ENCODE results near the gene EPHA1. TPM values are rescaled to one million over a fixed set of nuclear protein-coding genes. Genes with fewer than 3 reads are reported as not detected.
A peak's percentile ranks its signal among the peaks of the same experiment; 100 is the strongest.

EPHA1 gene
- total and polyA plus RNA-seq, 12 donors, result 0.12 to 0.73 (median 0.39) TPM; not detected in 9

DNA sequence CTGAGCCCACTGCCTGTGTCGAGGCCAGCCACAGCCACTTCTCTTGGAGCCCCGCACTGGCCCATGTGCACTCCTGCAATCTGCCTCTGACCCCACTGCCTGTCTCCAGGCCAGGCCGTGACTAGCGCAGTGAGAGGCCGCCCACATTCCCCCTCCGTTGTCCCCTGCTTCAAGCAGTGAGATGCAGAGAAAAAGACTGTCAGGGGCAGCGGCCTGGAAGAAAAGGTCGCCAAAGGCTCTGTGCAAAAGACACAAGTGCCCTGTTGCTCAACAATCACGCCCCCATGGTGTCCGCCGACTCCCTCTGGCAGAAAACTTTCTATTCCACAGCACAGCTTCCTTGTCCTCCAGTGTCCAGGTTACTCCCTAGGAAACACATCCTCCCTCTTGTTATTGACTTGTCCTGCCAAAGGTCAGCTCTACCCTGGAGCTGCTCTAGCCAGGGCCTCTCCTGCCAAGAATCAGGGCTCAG lies 56.1 kb downstream of the EPHA1 start:
- Histone ChIP-seq H3K36me3 (no peaks in the 10 kb centered on the region), H3K27ac (no peak overlapping the region), H3K27me3 (peaks cover 0 to 22% (median 7%) of the 10 kb centered on the region in 7 donors), H3K9me3 (no peaks in the 10 kb centered on the region), H3K4me3 (no peak overlapping the region), H3K4me1 (no peaks in the 10 kb centered on the region)
- 71 to 72% methylated on average over 11 of the region's 11 CpGs for WGBS, 2 donors
- ATAC-seq (peak in 1 of 8 donors; percentile 14), DNase-seq (no peak)
- TF ChIP-seq, protein P1, sequence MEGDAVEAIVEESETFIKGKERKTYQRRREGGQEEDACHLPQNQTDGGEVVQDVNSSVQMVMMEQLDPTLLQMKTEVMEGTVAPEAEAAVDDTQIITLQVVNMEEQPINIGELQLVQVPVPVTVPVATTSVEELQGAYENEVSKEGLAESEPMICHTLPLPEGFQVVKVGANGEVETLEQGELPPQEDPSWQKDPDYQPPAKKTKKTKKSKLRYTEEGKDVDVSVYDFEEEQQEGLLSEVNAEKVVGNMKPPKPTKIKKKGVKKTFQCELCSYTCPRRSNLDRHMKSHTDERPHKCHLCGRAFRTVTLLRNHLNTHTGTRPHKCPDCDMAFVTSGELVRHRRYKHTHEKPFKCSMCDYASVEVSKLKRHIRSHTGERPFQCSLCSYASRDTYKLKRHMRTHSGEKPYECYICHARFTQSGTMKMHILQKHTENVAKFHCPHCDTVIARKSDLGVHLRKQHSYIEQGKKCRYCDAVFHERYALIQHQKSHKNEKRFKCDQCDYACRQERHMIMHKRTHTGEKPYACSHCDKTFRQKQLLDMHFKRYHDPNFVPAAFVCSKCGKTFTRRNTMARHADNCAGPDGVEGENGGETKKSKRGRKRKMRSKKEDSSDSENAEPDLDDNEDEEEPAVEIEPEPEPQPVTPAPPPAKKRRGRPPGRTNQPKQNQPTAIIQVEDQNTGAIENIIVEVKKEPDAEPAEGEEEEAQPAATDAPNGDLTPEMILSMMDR (IDR thresholded peaks at IDR 0.05), result no peak
- intact Hi-C loops (cut with DNase I), result no loop called here

- TF ChIP-seq, protein P1 (IDR thresholded peaks at IDR 0.05), result no peak
- H3K27me3 ChIP-seq, result peaks cover 0 to 30% (median 7%) of the 10 kb centered on the region in 7 donors
- H3K4me3 ChIP-seq, result no peak overlapping the region
- no peaks in the 10 kb centered on the region for H3K4me1 ChIP-seq
- H3K27ac ChIP-seq, result no peak overlapping the region
- WGBS, 2 donors, result 91% methylated on average over 9 of the region's 9 CpGs
- H3K9me3 ChIP-seq, result no peaks in the 10 kb centered on the region
- no peak for ATAC-seq
- intact Hi-C loops (cut with DNase I), result no loop called here
- H3K36me3 ChIP-seq, result no peaks in the 10 kb centered on the region
- DNase-seq, result no peak
Observed at GRCh38 chr7:143351574-143351973, 57.1 kb downstream of the EPHA1 start.

DNA sequence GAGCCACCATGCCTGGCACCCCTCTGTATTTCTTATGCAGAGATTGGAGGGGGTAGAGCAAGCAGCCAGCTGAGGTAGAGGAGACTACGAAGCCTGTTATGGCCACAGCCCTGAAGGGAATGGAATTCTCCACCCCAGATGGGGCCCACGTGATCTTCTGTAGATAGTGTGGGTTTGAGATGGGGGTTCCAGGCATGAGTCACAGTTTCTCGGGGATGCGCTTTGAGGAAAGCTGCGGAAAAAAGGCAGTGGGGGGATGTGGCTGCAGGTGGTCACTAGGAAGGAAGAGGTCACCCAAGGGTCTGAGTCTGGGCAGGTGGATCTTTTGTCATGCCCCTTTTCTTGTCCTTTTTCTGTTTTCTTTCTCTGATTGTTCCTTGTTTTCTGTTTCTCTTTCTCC lies 57.6 kb downstream of the EPHA1 start:
- no peaks in the 10 kb centered on the region for H3K9me3 ChIP-seq
- no peaks in the 10 kb centered on the region for H3K36me3 ChIP-seq
- 61 to 69% methylated on average over 5 of the region's 5 CpGs for WGBS, 2 donors
- no peak for ATAC-seq
- intact Hi-C loops (cut with DNase I), result no loop called here
- H3K4me1 ChIP-seq, result no peaks in the 10 kb centered on the region
- no peak for DNase-seq
- TF ChIP-seq, protein P1 (IDR thresholded peaks at IDR 0.05), result no peak
- H3K27ac ChIP-seq, result no peak overlapping the region
- peaks cover 0 to 35% (median 11%) of the 10 kb centered on the region in 7 donors for H3K27me3 ChIP-seq
- H3K4me3 ChIP-seq, result no peak overlapping the region

DNA sequence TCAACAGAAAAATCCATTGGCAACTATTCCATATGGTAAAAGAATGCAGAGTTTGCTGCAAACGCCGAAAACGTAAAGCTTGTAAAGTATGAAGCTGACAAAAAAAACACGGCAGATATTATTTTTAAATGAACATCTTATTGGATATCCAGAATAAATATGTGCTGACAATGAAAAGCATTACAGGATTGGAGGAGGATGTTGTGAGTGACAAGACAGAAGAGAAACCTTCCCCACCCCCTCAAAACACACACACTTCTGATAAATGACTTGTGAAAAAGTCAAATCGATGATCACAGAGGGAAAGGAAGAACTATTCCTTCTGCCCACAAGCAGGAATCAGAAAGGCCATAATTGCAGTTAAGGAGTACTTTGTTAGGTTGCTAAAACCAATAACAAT lies 60.7 kb downstream of the EPHA1 start:
- no peaks in the 10 kb centered on the region for H3K9me3 ChIP-seq
- no peaks in the 10 kb centered on the region for H3K36me3 ChIP-seq
- H3K4me1 ChIP-seq, result peaks cover 0 to 11% (median 0%) of the 10 kb centered on the region in 9 donors
- H3K4me3 ChIP-seq, result no peak overlapping the region
- intact Hi-C loops (cut with DNase I), result loop anchor here in 1 of 10 donors (5.0 kb wide), 1 partner anchor 59 kb away; the partner anchor contains the start of gene EPHA1
- WGBS, 2 donors, result 68 to 77% methylated on average over 5 of the region's 5 CpGs
- DNase-seq (no peak), ATAC-seq (no peak)
- TF ChIP-seq, protein P1 (IDR thresholded peaks at IDR 0.05), result no peak
- no peak overlapping the region for H3K27ac ChIP-seq
- peaks cover 0 to 41% (median 33%) of the 10 kb centered on the region in 7 donors for H3K27me3 ChIP-seq

All from heart right ventricle (tissue), 16 donors.